Gastroesophageal sphincter (tissue), 3 donors: ENCODE measurements around the gene ZFP69B.

Source experiments
- CTCF ChIP-seq, 4 experiments: fragments of 200-600 bp in 2 of 4; fragments of 450-650 bp in 2 of 4; sonication (generic) in 1 of 4; IDR thresholded peaks; one replicate each; pipeline ENCODE4 v1.5.1; 2017 to 2019; ENCODE audit warnings: antibody characterized with exemption in 4 of 4, mild to moderate bottlenecking in 2 of 4, moderate library complexity in 2 of 4
- POLR2AphosphoS5 ChIP-seq: sonication (generic); formaldehyde crosslinking; IDR thresholded peaks from one replicate; pipeline ENCODE4 v1.6.1; 2017; ENCODE audit warnings: antibody characterized with exemption

GRCh38 chr1:40404670-40405462, 45.4 kb upstream of the ZFP69B start:
- TF ChIP-seq CTCF (IDR thresholded peaks at IDR 0.05) (peak; percentile 83 to 86 (median 84)), POLR2AphosphoS5 (no peak)
